ENCODE data around the gene SALL1.

SALL1 gene

DNA sequence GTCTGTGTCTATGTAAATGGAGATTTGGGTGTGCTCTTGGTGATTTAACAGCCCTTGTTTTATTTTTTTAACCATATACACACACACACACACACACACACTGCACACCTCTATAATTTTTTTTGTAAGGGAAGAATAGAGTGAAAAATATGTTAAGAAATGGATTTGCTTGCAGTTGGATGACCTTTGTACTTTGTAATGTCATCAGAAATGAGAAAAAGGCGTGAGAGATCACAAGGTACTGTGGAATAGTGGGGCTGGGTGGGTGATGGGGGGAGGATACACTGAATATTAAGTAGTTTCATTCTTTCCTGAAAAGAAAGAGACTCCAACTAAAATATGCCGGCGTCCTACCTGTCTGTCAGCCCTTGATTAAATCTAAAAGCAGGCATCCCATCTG lies 38.7 kb downstream of the SALL1 start:
- DNase-seq (ENCODE audit: low read depth, low spot score) = no peak

DNA sequence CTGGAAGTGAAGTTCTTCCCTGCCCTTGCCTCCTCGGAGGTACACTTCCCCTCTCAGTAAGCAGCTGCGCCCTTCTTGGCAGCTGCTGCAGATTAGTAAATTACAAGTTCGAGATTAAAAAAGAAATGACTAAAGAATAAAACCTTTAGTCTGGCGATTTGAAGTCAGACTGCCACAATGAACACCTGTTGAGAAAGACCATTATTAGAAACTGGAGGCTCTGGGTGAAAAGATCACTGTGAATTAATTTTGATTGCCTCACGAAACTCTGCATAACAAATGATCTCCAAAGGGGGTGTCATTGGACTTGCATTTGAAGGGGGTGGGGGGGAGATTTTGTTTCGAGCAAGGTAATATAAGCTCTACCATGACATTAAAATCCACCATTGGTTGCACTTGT lies 39.3 kb downstream of the SALL1 start:
- DNase-seq (ENCODE audit: low read depth, low spot score) = no peak

DNA sequence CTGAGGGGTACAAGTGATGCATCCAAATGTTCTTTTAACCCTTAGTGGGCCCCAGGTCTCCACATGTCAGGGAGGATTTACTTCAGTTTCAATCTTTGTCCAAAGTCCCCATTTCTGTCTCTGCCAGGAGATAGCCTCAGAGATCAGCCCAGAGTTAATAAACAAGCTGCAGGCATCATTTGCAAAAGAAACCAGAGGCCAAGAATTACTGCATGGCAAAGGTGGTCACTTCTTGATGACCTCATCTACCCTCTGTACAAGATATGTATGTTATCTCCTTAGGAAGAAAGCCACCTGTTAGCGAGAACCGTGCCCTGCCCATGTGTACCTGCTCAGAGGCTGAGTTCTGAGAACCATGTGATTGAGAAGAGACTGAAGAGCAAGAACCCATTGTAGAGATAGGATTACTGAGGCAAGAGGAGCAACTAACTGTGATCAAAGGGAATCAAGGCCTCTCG lies 40.3 kb downstream of the SALL1 start:
- no peak for DNase-seq (ENCODE audit: low read depth, low spot score)

DNA sequence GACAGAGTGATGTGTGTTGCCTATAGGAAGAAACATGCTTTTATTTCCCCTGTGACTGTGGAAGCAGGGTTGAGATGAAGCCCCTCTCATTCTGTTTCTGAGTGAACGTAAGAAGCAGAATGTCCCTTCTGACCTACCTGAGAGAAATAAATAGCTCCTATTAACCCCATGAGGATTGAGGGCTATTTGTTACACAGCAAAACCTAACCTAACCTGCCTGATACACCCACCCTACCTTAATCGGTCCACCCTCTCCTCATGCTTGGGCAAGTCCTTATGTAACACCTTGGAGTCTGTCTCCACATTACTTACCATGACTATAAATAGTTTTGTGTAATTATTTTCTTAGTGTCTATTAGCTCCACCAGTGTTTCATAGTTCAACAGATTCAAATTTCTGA lies 41.9 kb downstream of the SALL1 start:
- DNase-seq (ENCODE audit: low read depth, low spot score) = no peak

DNA sequence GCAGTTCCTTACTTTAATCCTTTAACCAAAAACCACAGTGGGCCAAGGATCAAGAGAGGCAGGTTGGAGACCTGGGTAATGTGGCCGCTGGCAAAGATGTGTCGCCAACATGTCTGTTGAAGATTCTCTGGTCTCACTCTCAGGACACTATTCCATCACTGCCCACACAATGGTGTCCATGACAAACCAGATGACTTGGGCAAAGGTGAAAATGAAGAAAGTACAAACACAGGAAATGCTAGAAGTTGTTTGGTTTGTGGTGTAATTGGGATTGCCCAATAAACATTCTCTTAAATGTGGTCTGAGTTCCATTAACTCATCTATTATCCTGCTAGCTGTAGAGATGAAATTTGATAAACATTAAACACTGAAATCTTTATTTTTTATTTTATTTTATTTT lies 43.3 kb downstream of the SALL1 start:
- DNase-seq (ENCODE audit: low read depth, low spot score) = no peak

DNA sequence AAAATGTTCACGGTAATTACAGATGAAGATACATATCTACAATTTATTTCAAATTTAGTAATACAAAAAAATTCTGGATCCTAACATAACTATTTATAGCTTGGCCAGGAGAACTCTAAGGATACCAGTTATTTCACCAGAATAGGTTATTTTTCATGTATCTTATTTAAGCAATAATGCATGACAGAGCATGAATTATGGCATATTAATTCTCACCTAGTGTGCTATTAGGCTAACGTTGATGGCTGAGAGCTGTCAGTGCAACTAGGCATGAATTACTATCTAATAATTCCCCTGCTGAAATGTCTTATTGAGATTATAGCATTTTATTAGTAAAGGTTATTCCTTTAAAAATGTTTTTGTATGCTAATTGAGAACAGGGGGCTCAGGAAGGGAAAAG lies 44.5 kb downstream of the SALL1 start:
- no peak for DNase-seq (ENCODE audit: low read depth, low spot score)

DNA sequence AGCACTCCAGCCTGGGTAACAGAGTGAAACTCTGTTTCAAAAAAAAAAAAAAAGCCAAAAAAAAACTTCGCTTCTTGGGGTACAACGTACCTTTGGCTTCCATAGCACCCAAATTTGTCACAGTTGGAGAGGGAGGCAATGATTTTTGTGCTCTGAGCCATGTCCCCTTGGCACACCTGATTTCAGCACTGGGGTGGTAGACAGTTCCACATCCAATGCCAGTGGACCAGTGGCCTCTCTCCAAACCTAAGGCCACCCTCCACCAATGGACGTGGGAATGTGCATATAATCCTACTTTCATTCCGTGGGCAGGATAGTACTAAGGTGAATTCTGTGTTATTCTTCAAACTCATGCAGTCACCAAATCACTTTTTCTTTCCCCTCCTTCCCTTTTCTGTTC lies 47.5 kb downstream of the SALL1 start:
- no peak for DNase-seq (ENCODE audit: low read depth, low spot score)

DNA sequence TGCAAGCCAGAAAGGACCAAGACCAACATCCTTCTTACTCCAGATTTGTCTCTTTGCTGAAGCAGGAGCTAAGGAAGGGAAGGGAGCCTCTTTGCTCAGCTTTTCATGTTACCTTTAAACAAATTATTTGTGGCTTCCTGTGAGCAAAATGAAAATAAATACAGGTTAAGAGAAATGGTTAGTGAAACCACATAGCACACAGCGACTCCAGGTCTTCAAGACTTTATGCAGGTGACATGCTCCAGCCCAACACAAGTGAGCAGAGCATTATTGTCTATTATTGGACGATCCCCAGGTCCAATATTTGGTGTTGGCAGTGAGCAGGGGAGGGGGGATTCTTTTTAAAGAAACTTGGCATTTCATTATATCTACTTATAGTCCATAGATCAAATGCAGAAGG lies 53.3 kb downstream of the SALL1 start:
- DNase-seq (ENCODE audit: low read depth, low spot score) = no peak

DNA sequence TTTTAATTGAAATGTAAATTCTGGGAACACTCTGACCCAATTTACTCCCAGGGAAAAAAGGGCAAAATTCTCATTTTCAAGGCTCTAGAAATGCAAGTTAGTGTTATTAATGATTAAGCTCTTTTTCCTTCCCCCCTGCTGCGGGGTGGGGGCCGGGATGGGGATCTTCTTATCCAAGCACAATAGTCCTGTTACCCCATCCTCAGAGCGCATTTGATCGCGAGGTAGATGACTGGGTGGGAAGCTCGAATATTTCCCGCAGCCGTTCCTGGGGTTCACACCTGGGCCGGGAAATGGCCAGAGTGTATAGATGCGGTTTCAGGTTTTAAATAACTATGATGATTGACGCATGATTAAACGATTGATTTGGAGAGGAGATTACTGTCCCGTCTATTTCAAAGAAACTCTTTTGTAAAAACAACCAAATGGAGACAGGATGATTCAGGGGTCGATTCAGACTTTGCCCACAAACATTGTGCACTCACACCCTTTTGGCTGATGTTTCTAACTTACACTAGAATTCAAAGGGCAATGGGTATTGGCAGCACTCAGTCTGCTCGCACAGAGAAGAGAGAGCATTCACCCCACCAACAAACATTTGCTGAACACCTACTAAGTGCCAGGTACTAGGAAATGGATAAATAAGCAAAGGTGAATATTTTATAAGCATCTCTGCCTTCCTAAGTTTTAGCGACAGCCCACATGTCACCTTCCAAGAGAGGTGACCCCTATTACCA lies 55.0 kb downstream of the SALL1 start:
- DNase-seq (ENCODE audit: low read depth, low spot score) = no peak

DNA sequence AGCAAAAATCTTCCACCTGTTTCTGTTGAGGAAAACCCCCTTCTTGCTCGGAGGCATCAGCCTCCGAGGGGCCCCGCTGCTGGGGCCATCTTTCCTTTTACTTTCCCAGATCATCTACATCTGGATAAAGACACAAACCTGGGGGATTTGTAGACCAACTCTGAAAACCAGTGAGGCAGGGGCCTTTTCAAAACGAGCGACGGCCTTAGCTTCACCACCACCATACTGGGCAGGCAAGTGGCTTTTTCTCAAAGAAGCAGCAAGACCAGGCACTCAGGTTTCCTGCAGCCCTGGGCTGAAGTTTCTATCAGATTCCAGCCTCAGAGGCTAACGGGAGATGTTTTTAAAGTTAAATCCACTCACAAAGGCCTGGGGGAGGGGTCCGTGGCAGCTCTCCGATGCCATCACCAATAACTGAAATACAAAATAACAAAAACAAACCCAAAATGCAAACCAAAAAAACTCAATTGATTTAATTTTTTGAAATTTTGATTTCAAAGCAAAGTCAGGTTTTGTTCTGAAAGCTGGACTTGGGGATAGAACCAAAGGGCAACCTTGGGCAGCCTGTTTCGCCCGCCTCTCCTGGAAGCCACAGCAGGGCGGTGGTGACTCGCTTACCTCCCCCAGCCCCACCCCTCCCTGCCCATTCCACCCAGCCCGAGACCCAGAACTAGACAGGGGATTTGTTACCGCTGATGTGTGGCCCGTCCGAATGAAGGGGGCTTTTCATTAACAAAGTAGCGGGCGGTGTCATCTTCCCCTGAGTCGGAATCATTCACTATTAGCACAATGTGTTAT lies 55.8 kb downstream of the SALL1 start:
- DNase-seq (ENCODE audit: low read depth, low spot score) = no peak

DNA sequence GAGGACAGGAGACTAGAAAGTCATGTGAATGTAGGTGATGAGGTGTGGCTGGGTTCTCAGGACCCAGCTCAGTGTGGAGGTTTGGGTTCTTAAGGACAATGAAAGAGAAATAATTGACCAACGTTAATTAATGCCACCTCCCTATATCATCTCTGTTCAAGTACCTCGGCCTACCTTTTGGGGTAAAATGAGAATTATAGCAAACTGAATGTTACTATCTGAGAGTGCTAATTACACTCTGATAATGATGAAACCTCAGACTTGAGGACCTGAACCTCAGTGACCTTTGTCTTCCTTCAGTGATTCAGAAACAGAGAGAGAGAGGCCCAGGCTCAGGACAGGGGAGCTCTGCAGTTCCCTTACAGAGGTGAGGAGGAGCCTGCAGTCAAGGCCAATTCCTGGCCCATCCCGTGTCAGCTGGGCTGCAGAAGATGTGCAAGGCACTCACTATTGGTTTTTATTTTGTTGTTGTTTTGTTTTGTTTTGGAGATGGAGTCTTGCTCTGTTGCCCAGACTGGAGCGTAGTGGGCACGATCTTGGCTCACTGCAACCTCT lies 57.3 kb downstream of the SALL1 start:
- no peak for DNase-seq (ENCODE audit: low read depth, low spot score)

Measured in iPS DF 19.7 (cell line).